ENCODE data around the gene RMDN2. TPM values are rescaled to one million over a fixed set of nuclear protein-coding genes. Genes with fewer than 3 reads are reported as not detected.

Gene RMDN2
- total RNA-seq, 4 donors from 2014 or later: 12.5 to 19.2 (median 14.3) TPM

DNA sequence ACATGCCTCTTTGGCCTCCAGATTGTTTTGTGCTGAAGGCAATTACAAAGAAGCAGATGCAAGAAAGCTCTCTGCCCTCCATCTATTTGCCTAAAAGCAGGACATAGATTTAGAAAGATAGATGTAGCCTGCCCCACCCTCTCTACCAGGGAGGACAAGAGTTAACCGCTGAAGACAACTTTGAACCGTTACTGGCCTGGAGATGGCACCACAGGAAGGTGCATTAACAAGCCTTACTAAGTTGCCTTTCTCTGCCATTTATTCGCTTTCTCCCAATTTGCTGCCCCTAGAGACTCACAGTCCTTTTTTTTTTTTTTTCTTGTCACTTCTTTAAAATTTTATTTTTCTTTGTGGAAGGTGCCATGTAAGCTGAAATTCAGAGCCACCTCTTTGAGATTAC, 28.8 kb upstream of the RMDN2 start:
- intact Hi-C loops (cut with DNase I; ENCODE audit: low total_unique reads): no loop called here
- H3K9me3 ChIP-seq: no peaks in the 10 kb centered on the region
- no peak for DNase-seq
- no peak overlapping the region for H3K27ac ChIP-seq
- no peaks in the 10 kb centered on the region for H3K27me3 ChIP-seq
- TF ChIP-seq POLR2A (IDR thresholded peaks at IDR 0.05): no peak
- TF ChIP-seq, protein P1, sequence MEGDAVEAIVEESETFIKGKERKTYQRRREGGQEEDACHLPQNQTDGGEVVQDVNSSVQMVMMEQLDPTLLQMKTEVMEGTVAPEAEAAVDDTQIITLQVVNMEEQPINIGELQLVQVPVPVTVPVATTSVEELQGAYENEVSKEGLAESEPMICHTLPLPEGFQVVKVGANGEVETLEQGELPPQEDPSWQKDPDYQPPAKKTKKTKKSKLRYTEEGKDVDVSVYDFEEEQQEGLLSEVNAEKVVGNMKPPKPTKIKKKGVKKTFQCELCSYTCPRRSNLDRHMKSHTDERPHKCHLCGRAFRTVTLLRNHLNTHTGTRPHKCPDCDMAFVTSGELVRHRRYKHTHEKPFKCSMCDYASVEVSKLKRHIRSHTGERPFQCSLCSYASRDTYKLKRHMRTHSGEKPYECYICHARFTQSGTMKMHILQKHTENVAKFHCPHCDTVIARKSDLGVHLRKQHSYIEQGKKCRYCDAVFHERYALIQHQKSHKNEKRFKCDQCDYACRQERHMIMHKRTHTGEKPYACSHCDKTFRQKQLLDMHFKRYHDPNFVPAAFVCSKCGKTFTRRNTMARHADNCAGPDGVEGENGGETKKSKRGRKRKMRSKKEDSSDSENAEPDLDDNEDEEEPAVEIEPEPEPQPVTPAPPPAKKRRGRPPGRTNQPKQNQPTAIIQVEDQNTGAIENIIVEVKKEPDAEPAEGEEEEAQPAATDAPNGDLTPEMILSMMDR (IDR thresholded peaks at IDR 0.05): no peak
- H3K4me1 ChIP-seq: no peaks in the 10 kb centered on the region
- no peaks in the 10 kb centered on the region for H3K36me3 ChIP-seq
- no peak overlapping the region for H3K4me3 ChIP-seq

DNA sequence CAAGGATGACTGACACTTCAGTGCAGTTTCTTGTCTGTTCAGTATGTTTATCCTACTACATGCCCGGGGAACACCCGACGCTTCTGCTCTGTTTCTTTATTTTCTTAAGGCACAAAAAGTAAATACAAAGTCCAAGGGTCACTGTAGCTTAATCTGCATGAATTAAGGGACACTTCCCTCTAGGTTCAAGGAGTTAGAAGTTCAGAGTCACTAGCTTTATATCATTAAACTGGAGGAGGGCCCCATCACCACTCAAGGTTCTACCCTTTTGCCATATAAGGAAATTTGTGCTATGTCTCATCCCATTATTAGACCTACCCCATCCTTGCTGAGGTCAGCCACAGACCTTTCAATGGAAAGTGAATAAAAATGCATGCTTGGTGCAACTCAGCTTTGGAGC, 27.6 kb upstream of the RMDN2 start:
- Histone ChIP-seq H3K4me1 (no peaks in the 10 kb centered on the region), H3K36me3 (no peaks in the 10 kb centered on the region), H3K27ac (no peak overlapping the region), H3K9me3 (no peaks in the 10 kb centered on the region), H3K4me3 (no peak overlapping the region), H3K27me3 (no peaks in the 10 kb centered on the region)
- intact Hi-C loops (cut with DNase I; ENCODE audit: low total_unique reads): no loop called here
- no peak for DNase-seq
- TF ChIP-seq, protein P1 (IDR thresholded peaks at IDR 0.05): no peak
- TF ChIP-seq POLR2A (IDR thresholded peaks at IDR 0.05): no peak

DNA sequence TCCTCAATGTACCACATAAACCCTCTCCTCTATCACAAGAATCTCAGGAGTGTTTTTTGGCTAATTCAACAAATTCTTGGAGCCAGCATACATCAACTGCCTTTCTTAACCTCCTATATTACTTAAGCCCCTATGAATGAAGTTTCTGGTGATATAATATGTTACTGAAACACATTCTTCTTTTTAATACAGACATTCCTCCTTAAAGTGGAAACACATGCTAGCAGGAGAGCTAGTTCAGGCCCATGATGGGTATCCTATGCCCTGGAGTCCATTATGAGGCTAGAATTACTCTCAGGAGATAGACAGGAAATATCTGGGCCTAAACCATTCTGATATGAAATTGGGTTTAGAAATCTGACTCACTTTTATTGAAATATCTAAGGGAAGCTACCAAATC, 26.6 kb upstream of the RMDN2 start:
- Histone ChIP-seq H3K36me3 (no peaks in the 10 kb centered on the region), H3K9me3 (no peaks in the 10 kb centered on the region), H3K27me3 (no peaks in the 10 kb centered on the region), H3K4me3 (no peak overlapping the region), H3K27ac (no peak overlapping the region), H3K4me1 (no peaks in the 10 kb centered on the region)
- intact Hi-C loops (cut with DNase I; ENCODE audit: low total_unique reads): no loop called here
- DNase-seq: no peak
- TF ChIP-seq POLR2A (IDR thresholded peaks at IDR 0.05): no peak
- TF ChIP-seq, protein P1 (IDR thresholded peaks at IDR 0.05): no peak

DNA sequence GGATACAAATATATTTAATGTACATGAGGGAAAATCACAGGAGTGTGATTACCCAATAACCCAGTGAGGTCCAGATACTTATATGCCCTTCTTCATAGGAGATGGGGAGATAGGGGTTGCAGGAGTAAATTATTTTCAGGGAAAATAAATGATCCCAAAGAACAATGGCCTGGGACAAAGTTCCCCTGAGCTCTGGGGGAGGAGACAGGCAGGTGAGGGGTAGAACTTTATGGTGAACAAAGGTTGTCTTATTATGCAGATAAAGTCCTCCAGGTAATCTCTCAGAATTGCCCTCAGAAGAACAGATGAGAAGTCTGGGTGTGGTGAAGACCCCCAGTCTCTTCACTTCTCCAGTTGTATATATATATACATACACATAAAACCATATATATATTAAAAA, 22.1 kb upstream of the RMDN2 start:
- Histone ChIP-seq H3K27me3 (no peaks in the 10 kb centered on the region), H3K9me3 (no peaks in the 10 kb centered on the region), H3K4me3 (no peak overlapping the region), H3K27ac (no peak overlapping the region), H3K4me1 (no peaks in the 10 kb centered on the region), H3K36me3 (no peaks in the 10 kb centered on the region)
- no peak for DNase-seq
- intact Hi-C loops (cut with DNase I; ENCODE audit: low total_unique reads): no loop called here
- TF ChIP-seq, protein P1 (IDR thresholded peaks at IDR 0.05): no peak
- TF ChIP-seq POLR2A (IDR thresholded peaks at IDR 0.05): no peak

DNA sequence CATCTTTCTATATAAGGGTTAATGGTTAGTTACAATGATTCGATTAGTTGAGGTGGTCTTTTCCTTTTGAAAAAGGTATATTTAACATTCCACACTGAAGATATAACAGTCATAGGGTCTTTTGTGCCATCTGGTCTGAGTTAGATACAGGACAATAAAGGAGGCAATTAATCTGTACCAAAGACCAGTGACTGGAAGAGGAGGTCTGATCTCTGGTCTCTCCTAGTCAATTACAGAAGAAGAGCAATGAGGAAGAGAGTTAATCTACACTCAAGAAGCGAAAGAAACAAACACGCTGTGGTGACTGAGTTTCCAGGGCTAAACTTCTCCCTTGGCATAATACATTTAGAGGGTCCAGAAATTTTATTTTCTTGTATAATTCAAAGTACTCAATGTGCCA, 20.7 kb upstream of the RMDN2 start:
- Histone ChIP-seq H3K36me3 (no peaks in the 10 kb centered on the region), H3K27ac (no peak overlapping the region), H3K4me1 (no peaks in the 10 kb centered on the region), H3K27me3 (no peaks in the 10 kb centered on the region), H3K9me3 (no peaks in the 10 kb centered on the region), H3K4me3 (no peak overlapping the region)
- TF ChIP-seq, protein P1 (IDR thresholded peaks at IDR 0.05): no peak
- no peak for TF ChIP-seq POLR2A (IDR thresholded peaks at IDR 0.05)
- DNase-seq: no peak
- intact Hi-C loops (cut with DNase I; ENCODE audit: low total_unique reads): no loop called here

Data from uterus (tissue), 4 donors.